ENCODE measurements around the gene SERPINA4.

The SERPINA4 gene

DNA sequence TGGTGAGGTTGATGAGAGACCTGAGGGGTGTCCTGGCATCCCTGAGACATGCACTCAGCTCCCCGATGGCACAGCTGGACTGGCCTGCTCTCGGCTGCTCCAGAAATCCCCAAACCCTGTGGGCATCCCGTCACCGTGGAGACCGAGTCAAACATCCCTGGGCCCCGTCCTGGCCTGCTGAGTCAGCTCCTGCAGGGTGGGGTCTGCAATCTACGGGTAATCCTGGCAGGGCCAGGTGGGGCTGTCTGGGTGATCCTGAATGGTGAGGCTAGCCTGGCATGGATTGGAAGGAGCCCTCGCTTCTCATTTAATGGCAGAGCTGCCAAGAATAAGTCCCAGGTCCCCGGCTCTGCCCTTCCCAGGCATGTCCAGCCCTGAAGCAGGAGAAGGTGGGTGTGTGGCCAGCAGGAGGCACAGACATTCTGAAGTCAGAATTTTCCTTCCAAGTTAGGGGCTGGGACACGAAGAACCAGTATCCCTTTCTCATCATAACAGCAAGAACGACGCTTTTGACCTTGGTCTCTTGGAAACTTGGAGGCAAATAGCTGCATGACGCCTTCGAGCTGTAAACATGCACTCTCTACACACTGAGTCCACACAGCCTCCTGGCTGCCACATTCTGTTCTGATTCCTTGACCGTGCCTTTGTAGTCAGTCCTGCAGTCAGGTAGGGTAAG lies 17.7 kb upstream of the SERPINA4 start:
- no peak for ATAC-seq
- no peak for TF ChIP-seq ZFP30 (CRISPR knock-in tag; IDR thresholded peaks at IDR 0.05)
- no peak for TF ChIP-seq ESRRG (CRISPR knock-in tag; IDR thresholded peaks at IDR 0.05)

DNA sequence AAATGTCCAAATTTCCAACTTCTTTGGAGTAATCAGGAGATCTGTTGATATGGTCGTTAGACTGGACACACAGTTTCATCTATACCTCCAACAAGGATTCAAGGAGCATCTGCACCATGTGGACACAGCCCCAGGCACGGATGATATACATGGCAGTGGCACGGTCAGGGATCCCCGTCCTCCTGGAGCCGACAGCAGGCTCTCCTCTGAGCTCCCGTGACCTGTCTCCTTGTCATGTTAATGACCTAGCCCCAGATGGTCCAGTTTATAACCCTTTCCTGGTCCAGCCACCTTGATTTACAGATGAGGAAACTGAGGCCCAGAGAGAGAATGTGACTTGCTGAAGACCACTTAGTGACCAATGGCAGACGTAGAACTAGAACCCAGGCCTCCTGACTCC lies 16.5 kb upstream of the SERPINA4 start:
- TF ChIP-seq OSR1 (CRISPR knock-in tag; IDR thresholded peaks at IDR 0.05): no peak
- TF ChIP-seq SNAI2 (CRISPR knock-in tag; IDR thresholded peaks at IDR 0.05): no peak
- no peak for TF ChIP-seq TOX (CRISPR knock-in tag; IDR thresholded peaks at IDR 0.05; ENCODE audit: borderline replicate concordance)
- TF ChIP-seq PPARA (CRISPR knock-in tag; IDR thresholded peaks at IDR 0.05; ENCODE audit: borderline replicate concordance): no peak
- TF ChIP-seq, protein P1, sequence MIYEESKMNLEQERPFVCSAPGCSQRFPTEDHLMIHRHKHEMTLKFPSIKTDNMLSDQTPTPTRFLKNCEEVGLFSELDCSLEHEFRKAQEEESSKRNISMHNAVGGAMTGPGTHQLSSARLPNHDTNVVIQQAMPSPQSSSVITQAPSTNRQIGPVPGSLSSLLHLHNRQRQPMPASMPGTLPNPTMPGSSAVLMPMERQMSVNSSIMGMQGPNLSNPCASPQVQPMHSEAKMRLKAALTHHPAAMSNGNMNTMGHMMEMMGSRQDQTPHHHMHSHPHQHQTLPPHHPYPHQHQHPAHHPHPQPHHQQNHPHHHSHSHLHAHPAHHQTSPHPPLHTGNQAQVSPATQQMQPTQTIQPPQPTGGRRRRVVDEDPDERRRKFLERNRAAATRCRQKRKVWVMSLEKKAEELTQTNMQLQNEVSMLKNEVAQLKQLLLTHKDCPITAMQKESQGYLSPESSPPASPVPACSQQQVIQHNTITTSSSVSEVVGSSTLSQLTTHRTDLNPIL (CRISPR knock-in tag; IDR thresholded peaks at IDR 0.05; ENCODE audit: low read depth): no peak
- TF ChIP-seq RARB (CRISPR knock-in tag; IDR thresholded peaks at IDR 0.05): no peak
- TF ChIP-seq, protein P2, sequence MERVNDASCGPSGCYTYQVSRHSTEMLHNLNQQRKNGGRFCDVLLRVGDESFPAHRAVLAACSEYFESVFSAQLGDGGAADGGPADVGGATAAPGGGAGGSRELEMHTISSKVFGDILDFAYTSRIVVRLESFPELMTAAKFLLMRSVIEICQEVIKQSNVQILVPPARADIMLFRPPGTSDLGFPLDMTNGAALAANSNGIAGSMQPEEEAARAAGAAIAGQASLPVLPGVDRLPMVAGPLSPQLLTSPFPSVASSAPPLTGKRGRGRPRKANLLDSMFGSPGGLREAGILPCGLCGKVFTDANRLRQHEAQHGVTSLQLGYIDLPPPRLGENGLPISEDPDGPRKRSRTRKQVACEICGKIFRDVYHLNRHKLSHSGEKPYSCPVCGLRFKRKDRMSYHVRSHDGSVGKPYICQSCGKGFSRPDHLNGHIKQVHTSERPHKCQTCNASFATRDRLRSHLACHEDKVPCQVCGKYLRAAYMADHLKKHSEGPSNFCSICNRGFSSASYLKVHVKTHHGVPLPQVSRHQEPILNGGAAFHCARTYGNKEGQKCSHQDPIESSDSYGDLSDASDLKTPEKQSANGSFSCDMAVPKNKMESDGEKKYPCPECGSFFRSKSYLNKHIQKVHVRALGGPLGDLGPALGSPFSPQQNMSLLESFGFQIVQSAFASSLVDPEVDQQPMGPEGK (CRISPR knock-in tag; IDR thresholded peaks at IDR 0.05; ENCODE audit: borderline replicate concordance): no peak
- TF ChIP-seq BACH2 (CRISPR knock-in tag; IDR thresholded peaks at IDR 0.05; ENCODE audit: borderline replicate concordance): no peak
- no peak for TF ChIP-seq ZNF8 (CRISPR knock-in tag; IDR thresholded peaks at IDR 0.05)
- no peak for TF ChIP-seq ISL1 (CRISPR knock-in tag; IDR thresholded peaks at IDR 0.05)
- no peak for ATAC-seq

DNA sequence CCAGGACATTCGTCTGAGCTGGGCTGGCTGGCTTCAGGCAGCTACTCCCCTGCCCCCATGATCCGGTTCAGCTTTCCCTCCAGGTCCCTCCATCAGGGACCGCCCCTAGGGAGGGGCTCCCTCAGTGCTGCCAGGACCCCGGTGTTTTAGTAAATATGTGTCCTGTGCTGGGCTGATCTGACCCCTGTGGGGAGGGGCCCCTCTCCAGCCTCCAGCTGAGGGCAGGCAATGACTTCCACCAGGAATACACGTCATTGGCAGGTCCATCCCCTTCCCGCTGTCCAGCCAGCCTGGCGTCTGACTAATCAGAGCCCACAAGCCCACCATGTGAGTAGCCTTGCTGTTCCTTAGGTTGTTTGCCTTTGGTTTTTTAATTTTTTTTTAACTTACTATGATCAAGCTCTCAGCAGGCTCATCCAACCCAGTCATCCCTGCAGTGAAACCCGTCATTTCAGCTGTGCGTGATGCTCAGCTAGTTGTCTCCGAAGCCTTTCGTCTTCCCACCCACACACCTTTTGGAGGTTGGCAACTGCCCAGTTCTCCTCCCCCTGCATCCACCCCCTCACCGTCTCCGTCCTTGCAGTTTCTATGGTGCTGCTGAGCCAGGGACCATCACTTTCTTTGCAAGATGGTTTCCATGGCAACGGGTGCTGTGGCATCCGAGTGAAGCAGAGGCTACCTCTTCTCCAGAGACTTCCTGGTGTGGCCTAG lies 16.0 kb upstream of the SERPINA4 start:
- TF ChIP-seq ZFP3 (CRISPR knock-in tag; IDR thresholded peaks at IDR 0.05) (no peak), ZNF8 (CRISPR knock-in tag; IDR thresholded peaks at IDR 0.05) (no peak)
- TF ChIP-seq, protein P3, sequence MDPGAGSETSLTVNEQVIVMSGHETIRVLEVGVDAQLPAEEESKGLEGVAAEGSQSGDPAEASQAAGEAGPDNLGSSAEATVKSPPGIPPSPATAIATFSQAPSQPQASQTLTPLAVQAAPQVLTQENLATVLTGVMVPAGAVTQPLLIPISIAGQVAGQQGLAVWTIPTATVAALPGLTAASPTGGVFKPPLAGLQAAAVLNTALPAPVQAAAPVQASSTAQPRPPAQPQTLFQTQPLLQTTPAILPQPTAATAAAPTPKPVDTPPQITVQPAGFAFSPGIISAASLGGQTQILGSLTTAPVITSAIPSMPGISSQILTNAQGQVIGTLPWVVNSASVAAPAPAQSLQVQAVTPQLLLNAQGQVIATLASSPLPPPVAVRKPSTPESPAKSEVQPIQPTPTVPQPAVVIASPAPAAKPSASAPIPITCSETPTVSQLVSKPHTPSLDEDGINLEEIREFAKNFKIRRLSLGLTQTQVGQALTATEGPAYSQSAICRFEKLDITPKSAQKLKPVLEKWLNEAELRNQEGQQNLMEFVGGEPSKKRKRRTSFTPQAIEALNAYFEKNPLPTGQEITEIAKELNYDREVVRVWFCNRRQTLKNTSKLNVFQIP (CRISPR knock-in tag; IDR thresholded peaks at IDR 0.05; ENCODE audit: borderline replicate concordance, low read depth): no peak
- no peak for ATAC-seq

DNA sequence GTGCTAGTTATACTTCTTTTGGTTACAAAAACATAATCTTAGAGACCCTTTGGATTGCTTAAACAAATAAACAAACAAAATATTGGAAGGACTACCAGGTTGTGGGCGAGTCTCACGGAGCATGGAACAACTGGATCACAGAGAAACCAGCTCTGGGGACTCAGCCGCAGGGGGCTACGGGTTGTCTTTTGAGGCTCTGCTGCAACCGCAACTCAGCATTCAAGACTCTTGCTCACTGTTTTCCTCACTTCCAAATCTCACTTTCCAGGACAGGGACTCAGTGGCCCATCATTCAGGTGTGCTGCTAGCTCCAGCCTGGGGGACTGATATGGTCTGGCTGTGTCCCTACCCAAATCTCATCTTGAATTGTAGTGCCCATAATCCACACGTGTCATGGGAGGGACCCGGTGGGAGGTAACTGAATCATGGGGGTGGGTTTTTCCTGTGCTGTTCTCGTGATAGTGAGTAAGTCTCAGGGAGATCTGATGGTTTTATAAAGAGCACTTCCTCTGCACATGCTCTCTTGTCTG lies 14.0 kb upstream of the SERPINA4 start:
- TF ChIP-seq TOX (CRISPR knock-in tag; IDR thresholded peaks at IDR 0.05; ENCODE audit: borderline replicate concordance) (no peak), ZNF8 (CRISPR knock-in tag; IDR thresholded peaks at IDR 0.05) (no peak), RARB (CRISPR knock-in tag; IDR thresholded peaks at IDR 0.05) (no peak), ZFP3 (CRISPR knock-in tag; IDR thresholded peaks at IDR 0.05) (no peak), ZFP30 (CRISPR knock-in tag; IDR thresholded peaks at IDR 0.05) (no peak), GLIS3 (CRISPR knock-in tag; IDR thresholded peaks at IDR 0.05) (no peak), CSDC2 (CRISPR knock-in tag; IDR thresholded peaks at IDR 0.05) (no peak), ZNF70 (CRISPR knock-in tag; IDR thresholded peaks at IDR 0.05) (no peak)
- TF ChIP-seq, protein P4, sequence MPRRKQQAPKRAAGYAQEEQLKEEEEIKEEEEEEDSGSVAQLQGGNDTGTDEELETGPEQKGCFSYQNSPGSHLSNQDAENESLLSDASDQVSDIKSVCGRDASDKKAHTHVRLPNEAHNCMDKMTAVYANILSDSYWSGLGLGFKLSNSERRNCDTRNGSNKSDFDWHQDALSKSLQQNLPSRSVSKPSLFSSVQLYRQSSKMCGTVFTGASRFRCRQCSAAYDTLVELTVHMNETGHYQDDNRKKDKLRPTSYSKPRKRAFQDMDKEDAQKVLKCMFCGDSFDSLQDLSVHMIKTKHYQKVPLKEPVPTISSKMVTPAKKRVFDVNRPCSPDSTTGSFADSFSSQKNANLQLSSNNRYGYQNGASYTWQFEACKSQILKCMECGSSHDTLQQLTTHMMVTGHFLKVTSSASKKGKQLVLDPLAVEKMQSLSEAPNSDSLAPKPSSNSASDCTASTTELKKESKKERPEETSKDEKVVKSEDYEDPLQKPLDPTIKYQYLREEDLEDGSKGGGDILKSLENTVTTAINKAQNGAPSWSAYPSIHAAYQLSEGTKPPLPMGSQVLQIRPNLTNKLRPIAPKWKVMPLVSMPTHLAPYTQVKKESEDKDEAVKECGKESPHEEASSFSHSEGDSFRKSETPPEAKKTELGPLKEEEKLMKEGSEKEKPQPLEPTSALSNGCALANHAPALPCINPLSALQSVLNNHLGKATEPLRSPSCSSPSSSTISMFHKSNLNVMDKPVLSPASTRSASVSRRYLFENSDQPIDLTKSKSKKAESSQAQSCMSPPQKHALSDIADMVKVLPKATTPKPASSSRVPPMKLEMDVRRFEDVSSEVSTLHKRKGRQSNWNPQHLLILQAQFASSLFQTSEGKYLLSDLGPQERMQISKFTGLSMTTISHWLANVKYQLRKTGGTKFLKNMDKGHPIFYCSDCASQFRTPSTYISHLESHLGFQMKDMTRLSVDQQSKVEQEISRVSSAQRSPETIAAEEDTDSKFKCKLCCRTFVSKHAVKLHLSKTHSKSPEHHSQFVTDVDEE (CRISPR knock-in tag; IDR thresholded peaks at IDR 0.05): no peak
- no peak for ATAC-seq
